ENCODE data around the gene CRB2.

Gene CRB2

GRCh38 chr9:123399803-123400378 is 43.9 kb downstream of the CRB2 start:
- peak in 1 of 56 donors; percentile 28 for DNase-seq

DNA sequence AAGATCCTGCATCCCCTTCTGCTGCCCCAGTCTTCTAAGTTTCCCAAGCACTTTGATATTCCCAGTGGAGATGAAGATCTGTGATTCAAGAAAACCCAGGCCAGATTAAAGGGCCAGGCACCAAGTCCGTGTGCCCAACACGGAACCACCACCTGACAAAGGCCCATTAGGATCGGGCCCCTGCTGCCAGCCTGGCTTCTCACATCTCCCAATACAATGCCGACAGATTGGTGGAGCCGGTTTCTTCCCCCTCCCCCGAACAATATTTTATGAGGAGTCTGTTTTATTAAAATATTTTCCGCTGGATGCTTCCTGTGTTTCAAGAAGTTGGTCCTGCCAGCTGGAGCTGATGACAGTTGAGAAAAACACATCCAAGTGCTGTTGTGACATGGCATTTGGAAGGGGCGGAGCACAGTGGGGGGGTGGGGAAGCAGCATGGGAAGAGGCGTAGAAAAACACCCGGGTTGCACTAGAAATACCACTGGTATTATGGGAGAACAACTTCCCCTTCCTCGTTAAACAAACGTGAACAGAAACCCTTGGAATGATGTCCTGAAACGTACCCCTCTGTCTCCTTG is 45.0 kb downstream of the CRB2 start:
- DNase-seq: no peak

- peak in 17 of 56 donors; percentile 8 to 63 (median 26) for DNase-seq
Observed at GRCh38 chr9:123401879-123402513, 46.0 kb downstream of the CRB2 start.

DNA sequence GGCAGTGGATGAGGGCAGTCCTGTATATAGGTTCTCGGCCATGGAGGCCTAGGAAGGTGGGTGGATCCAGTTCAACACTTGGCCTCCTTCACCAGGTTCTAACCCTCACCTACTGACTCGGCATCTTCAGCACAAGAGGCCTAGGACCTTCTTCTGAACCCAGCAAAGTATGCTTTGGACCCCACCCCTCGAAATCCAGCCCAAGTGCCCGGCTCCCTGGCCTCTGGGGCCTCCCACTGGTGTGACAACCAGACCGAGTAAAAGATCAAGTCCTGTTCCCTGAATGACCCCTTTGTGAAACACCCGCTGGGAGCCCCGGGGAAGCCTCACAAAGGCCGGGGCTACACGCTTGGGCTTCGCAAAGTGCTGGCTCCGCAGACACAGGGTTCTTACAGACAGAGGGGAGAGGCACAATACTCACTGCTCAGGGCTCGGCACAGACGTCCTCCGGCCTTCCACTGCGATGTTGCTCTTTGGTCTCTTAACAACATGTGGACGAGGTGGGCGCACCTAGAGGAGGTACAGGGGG is 47.0 kb downstream of the CRB2 start:
- DNase-seq: peak in 11 of 56 donors; percentile 18 to 38 (median 27)

DNA sequence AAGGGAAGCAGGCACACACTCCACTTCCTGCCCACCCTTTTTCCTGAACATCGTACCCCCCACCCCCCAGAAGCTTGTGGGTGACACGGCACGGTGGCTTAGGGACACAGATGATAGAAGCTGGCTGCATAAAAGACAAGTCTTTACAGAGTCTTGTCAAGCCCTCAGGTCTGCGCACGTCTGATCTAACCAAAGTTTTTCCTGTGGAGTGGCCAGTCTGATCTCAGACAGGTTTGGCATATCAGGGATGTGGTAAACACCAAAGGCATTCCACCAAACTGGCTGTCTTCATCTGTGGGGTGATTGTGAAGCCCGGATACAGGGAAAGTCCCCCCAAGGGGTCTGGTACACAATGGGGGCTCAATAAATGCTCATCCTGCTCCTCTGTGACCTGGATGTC is 50.0 kb downstream of the CRB2 start:
- DNase-seq: no peak

- peak in 12 of 56 donors; percentile 8 to 54 (median 28) for DNase-seq
Observed at GRCh38 chr9:123406691-123407216, 50.8 kb downstream of the CRB2 start.

DNA sequence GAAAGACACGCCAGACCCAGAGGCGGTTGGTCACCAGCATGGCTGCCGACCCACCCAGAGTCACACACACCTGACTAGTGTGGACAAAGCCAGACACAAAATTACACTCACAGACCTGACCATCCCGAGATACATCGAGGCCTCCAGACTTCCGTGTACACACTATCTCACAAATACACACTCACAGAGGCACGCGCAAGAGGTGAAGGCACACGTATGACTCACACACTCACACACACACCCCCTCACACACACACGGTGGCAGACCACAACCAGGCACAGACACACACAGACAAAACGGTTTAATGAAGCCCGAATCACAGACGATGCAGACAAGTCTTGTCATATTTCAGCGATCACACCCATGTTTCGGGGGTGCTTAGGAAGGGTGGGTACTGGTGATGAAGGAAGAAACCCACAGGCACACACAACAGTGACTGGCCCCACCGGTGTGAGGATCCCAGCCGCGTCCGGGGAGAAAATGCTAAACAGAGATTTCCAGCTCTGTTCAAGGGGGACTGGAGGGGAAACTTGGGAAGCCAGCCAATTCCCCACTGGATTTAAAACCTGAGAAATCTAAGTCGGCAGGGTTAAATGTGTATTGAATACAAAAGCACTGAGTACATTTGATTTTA is 51.3 kb downstream of the CRB2 start:
- peak in 3 of 56 donors; percentile 32 to 54 (median 32) for DNase-seq

- no peak for DNase-seq
Observed at GRCh38 chr9:123408313-123409262, 52.6 kb downstream of the CRB2 start.

DNA sequence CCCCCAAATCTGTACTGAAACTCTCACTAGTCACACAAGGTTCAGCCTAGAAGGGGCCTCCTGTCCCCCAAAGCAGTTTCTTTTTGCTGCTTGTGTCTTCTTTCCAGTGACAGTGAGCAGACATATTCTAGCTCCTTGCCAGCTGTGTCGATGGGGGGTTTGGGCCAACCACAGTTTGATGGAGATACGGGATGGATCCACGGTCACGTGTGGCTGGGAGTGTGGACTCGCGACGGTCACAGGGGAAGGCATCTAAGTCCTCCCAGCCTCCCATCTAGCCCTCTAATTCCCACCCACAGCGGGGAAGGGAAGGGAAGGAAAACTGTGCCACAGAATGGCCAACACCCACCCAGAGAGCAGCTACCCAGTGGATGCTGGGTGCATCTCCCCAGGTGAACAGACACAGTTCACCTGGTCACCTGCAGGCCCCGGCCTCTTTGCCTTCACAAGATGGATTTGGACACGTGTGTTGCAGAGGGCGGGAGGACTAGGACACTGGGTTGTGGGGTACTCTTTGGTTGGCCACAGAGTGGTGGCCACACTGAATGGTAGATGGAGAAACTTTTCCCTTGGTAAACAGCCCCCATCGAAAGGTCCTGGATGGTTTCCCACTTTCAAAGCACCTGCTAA is 54.4 kb downstream of the CRB2 start:
- DNase-seq: no peak

DNA sequence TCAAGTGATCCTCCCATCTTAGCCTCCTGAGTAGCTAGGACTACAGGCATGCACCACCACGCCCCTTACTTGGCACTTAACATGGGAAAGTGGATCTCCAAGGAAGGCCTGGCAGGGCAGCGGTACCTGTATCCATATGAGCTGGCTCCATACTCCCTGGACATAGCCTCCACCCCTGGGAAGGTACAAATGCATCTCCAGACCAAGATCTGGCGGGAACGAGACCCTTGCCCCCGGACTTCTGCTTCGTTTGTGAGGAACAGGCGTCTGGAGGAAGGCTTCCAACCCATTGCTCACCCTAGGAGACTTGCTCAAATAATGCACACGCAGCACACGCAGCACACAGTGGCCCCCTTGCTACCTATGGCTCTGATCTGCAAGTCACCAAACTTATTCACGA is 55.2 kb downstream of the CRB2 start:
- DNase-seq: no peak

GRCh38 chr9:123411636-123412035 is 55.6 kb downstream of the CRB2 start:
- no peak for DNase-seq

DNA sequence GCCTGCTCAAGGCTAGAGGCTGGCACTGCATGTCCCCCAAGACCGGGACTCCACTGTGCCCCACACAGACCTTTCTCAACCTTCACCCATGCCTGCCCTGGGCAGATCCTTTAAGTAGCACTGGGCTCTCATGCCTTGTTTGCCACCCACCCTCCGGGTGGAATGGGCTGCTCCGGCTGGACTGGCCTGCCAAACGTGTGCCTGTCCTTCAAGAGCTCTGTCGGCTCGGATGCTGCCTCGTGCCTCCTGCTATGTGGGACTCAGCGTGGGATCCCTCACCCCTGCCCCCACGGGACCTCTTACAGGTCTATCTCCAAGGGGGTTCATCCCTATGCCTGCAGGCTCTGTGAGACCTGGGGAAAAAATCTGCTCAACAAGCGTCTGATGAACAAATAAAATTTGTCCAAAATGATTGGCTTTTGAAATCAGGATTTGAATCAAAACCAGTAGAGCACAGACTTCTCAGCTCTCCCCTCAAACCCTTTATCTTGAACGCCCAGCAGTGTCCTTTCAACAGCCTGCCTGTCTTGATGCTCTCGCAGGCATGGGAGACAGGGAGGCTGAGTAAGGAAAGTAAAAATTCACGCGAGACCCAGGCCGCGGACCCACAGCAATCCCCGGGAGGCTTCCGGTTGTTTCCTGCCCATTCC is 56.3 kb downstream of the CRB2 start:
- no peak for DNase-seq

DNA sequence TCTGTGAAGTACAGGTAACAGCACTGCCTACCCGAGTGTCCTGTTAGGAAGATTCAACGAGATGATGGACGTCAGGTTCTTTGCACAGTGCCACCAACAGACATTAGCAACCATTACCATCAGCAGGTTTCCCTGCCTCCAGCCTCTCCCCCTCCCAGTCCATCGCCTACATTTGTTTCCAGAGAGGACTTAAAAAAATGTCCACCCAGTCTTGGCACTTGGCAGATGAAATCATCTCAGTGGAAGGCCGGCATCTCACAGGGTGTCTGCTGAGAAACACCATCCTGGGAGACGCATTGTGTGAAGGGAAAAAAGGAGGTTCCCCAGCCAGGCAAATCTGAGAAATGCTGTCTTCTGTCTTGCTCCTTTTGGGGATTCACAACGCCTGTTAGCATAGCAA is 58.2 kb downstream of the CRB2 start:
- no peak for DNase-seq

- no peak for DNase-seq
Observed at GRCh38 chr9:123414936-123415930, 59.2 kb downstream of the CRB2 start.

- no peak for DNase-seq
Observed at GRCh38 chr9:123416176-123416575, 60.2 kb downstream of the CRB2 start.

DNA sequence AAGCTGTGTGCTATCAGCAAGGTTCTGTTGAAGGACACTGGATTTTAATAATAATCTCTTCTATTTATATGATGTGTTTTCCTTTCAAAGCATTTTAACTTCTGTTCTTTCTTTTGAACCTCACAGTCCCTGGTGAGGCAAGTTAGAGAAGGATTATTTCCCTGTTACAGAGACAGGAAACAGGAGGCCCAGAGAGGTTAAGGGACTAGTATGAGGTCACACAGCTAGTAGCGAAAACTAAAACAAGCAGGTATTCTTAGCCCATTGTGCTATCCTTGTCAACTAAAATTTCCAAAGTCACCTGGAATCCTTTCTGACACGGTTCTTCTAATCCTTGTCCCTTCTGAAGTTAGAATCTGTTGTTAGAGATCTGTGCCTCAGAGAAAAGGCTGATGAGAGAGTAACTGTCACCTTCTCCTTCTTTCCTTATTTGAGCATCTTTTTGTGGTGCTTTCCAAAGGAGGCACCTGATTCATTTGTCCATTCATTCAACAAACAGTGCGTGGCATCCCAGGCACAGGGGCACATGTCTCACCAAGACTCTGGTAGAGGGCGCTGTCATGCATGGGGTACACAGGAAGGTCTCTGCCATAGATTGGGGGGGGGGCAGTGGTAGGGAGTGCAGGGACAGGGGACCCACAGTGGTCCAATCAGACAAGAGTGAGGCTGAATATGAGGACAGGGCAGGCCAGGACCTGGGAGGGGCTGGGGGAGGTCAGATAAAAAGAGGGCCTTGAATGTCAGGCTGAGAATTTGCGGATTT is 61.5 kb downstream of the CRB2 start:
- no peak for DNase-seq

GRCh38 chr9:123418052-123418430 is 62.0 kb downstream of the CRB2 start:
- no peak for DNase-seq

DNA sequence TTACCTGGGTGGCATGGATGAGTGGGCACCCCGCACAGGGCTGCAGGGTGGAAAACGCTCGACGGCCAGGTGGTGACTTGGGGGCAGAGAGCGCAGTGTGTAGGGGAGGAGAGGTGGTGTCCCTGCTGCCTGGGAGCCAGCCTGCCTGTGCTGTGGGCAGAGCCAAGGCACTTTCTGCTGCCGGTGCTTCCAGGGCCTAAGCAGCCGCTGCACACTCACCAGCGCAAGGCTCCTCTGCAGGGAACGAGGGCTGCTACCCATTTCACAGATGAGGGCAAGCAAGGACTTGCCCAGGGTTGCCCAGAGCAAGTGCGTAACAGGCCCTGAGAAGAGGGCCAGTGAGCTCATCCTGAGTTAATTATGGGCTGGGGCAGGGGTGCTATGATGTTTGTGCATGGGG is 62.5 kb downstream of the CRB2 start:
- no peak for DNase-seq

Data from amygdala (tissue), 56 donors.